Activated T-helper 9 cell treated with anti-CD3 and anti-CD28 coated beads, Interleukin-2, amount 50 U/mL, for 16 hours (primary cell): Measurements from ENCODE around the gene PTPRF.

Source experiments
- DNase-seq: peaks from one replicate; pipeline ENCODE4 v3.0.0-alpha.2; 2020; ENCODE audit warnings: low read depth

PTPRF gene

GRCh38 chr1:43669878-43670277, 139.2 kb downstream of the PTPRF start:
- DNase-seq: no peak

DNA sequence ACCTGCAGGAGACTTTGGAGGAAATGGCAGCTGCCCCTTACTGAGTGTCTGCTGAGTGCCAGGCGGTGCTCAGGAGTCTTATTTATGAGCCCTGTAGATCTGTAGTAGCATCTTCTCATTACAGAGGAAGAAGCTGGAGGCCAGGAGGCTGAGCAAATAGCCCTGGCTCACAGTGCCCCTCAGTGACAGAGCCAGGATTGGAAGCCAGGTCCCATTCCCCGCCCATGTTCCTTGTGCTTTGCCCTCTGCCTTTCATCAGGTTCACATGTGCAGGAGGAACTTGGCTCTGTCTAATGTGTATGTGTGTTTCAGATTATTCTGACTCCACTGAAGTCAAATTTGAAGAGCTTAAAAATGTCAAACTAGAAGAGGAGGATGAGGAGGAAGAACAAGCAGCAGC, 140.5 kb downstream of the PTPRF start:
- no peak for DNase-seq

GRCh38 chr1:43671626-43672330, 141.1 kb downstream of the PTPRF start:
- DNase-seq: no peak

DNA sequence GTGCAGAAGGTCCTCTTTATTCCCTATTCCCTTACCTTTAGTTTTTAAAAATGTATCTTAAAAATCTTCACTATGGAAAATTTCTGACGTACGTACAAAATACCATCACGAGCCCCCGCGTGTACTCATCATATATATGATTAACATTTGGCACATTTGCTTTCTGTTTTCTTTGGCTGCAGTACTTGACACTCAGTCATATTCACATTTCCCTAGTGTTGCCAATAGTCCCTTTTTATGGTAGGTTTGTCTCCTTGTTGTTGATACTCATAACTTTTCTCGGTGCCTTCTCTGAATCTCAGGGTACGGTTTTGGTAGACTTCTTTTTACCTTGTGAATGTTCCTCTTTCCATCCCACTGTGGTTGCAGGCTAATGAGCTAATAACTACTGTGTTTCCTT, 142.6 kb downstream of the PTPRF start:
- DNase-seq: no peak
